ENCODE measurements around the gene APOC1. TPM values are rescaled to one million over a fixed set of nuclear protein-coding genes. Genes with fewer than 3 reads are reported as not detected.
"Not testable (repeated sequence)": the region's sequence is repeated elsewhere in the genome, so short reads cannot be mapped to it uniquely, and the experiment has no call there.

APOC1 gene
- total RNA-seq, 1 donor from 2014 or later: 11.6 TPM

DNA sequence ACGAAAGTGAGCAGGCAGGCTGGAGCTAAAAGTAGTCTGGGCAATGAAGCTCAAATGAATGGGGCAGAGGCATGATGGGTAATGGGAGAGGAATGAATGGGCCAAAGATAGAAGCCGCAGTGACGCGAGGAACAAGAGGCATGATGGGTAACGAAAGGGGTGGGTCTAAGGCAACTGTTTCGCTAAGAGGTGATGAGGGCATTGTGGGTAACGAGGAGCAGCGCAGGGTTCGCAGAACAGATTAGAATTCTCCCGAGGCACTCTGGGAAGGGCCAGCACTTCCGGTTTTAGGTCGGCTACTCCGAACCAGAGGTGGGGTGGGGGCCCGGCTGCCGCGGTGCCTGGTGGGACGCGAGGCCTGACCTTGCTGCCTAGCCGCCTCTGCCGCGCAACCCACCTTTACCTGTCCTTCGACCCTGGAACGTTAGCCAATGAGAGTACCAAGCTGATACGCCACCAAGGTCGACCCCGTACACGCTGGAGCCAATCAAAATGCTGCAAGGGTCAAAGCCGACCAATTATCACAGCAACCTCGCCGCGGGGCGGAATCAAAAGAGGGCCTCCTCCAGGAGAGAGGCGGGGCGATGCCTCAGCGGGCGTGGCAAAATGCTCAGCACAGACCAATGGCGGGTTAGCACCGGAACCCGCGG is 23.9 kb upstream of the APOC1 start:
- DNase-seq: peak; percentile 99

- peak; percentile 100 for DNase-seq
Measured at GRCh38 chr19:44891016-44891882, 23.2 kb upstream of the APOC1 start, which contains the start of gene TOMM40. Gene TOMM40, plus strand, starts transcription at chr19:44891254. Its CDS starts 162 bp downstream, at chr19:44891416.

GRCh38 chr19:44892932-44893331 is 21.5 kb upstream of the APOC1 start:
- DNase-seq: no peak

DNA sequence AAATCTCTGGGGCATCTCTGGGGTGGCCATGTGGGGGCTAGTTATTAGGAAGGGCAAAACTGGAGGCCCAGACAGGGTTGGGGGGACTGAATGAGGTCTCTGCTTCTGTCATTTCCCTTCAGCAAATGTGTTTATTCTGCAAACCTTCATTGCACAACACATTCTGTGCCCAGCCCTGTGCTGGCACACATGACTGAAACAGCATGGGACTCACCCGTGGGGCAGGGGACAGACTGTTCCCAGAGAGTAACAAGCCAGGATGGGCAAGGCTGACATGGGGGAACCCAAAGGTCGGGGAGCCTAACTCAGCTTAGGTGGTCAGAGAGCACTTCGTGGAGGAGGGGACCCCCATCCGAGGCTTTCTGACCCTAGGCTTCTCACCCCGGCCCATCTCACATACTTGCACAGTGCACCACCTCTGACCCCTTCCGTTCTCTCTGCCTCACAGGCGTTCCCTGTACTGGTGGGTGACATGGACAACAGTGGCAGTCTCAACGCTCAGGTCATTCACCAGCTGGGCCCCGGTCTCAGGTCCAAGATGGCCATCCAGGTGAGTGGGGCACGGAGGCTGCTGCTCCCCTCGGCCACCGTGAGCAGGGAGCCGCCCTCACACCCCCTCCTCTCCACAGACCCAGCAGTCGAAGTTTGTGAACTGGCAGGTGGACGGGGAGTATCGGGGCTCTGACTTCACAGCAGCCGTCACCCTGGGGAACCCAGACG is 20.9 kb upstream of the APOC1 start:
- no peak for DNase-seq

DNA sequence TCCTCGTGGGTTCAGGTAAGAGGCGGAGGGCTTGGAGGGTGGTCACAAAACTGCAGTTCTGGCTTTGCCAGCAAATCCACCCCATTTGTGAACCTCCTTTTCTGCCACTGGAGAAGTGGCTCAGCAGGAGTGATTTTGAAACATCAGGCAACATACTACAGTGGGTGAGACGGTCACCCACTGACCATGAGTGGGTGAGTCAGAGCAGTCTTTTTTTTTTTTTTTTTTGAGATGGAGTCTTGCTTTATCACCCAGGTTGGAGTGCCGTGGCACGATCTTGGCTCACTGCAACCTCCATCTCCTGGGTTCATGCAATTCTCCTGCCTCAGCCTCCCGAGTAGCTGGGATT is 20.4 kb upstream of the APOC1 start:
- no peak for DNase-seq

- no peak for DNase-seq
Measured at GRCh38 chr19:44894946-44895345, 19.5 kb upstream of the APOC1 start.

- DNase-seq: no peak
Measured at GRCh38 chr19:44897835-44898234, 16.6 kb upstream of the APOC1 start.

GRCh38 chr19:44900328-44901244 is 13.8 kb upstream of the APOC1 start:
- DNase-seq: no peak

DNA sequence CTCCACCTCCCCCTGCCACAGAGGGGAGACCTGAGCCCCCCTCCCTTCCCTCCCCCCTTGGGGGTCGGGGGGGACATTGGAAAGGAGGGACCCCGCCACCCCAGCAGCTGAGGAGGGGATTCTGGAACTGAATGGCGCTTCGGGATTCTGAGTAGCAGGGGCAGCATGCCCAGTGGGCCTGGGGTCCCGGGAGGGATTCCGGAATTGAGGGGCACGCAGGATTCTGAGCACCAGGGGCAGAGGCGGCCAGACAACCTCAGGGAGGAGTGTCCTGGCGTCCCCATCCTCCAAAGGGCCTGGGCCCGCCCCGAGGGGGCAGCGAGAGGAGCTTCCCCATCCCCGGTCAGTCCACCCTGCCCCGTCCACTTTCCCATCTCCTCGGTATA is 11.2 kb upstream of the APOC1 start:
- no peak for DNase-seq

- DNase-seq: peak; percentile 85
Measured at GRCh38 chr19:44903602-44904425, 10.6 kb upstream of the APOC1 start.

GRCh38 chr19:44904426-44904994 is 9.9 kb upstream of the APOC1 start:
- DNase-seq: no peak

- DNase-seq: no peak
Measured at GRCh38 chr19:44905437-44906160, 8.8 kb upstream of the APOC1 start, which contains the start of gene APOE. Gene APOE, plus strand, starts transcription at chr19:44905796. Its CDS starts 829 bp downstream, at chr19:44906625.

DNA sequence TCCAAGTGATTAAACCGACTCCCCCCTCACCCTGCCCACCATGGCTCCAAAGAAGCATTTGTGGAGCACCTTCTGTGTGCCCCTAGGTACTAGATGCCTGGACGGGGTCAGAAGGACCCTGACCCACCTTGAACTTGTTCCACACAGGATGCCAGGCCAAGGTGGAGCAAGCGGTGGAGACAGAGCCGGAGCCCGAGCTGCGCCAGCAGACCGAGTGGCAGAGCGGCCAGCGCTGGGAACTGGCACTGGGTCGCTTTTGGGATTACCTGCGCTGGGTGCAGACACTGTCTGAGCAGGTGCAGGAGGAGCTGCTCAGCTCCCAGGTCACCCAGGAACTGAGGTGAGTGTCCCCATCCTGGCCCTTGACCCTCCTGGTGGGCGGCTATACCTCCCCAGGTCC is 6.8 kb upstream of the APOC1 start:
- DNase-seq: no peak

DNA sequence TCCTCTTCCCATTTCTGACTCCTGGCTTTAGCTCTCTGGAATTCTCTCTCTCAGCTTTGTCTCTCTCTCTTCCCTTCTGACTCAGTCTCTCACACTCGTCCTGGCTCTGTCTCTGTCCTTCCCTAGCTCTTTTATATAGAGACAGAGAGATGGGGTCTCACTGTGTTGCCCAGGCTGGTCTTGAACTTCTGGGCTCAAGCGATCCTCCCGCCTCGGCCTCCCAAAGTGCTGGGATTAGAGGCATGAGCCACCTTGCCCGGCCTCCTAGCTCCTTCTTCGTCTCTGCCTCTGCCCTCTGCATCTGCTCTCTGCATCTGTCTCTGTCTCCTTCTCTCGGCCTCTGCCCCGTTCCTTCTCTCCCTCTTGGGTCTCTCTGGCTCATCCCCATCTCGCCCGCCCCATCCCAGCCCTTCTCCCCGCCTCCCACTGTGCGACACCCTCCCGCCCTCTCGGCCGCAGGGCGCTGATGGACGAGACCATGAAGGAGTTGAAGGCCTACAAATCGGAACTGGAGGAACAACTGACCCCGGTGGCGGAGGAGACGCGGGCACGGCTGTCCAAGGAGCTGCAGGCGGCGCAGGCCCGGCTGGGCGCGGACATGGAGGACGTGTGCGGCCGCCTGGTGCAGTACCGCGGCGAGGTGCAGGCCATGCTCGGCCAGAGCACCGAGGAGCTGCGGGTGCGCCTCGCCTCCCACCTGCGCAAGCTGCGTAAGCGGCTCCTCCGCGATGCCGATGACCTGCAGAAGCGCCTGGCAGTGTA is 6.2 kb upstream of the APOC1 start:
- no peak for DNase-seq

DNA sequence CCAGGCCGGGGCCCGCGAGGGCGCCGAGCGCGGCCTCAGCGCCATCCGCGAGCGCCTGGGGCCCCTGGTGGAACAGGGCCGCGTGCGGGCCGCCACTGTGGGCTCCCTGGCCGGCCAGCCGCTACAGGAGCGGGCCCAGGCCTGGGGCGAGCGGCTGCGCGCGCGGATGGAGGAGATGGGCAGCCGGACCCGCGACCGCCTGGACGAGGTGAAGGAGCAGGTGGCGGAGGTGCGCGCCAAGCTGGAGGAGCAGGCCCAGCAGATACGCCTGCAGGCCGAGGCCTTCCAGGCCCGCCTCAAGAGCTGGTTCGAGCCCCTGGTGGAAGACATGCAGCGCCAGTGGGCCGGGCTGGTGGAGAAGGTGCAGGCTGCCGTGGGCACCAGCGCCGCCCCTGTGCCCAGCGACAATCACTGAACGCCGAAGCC is 5.6 kb upstream of the APOC1 start:
- no peak for DNase-seq

DNA sequence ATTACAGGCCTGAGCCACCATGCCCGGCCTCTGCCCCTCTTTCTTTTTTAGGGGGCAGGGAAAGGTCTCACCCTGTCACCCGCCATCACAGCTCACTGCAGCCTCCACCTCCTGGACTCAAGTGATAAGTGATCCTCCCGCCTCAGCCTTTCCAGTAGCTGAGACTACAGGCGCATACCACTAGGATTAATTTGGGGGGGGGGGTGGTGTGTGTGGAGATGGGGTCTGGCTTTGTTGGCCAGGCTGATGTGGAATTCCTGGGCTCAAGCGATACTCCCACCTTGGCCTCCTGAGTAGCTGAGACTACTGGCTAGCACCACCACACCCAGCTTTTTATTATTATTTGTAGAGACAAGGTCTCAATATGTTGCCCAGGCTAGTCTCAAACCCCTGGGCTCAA is 4.6 kb upstream of the APOC1 start:
- no peak for DNase-seq

GRCh38 chr19:44911896-44912295 is 2.5 kb upstream of the APOC1 start:
- DNase-seq: not testable (repeated sequence)

DNA sequence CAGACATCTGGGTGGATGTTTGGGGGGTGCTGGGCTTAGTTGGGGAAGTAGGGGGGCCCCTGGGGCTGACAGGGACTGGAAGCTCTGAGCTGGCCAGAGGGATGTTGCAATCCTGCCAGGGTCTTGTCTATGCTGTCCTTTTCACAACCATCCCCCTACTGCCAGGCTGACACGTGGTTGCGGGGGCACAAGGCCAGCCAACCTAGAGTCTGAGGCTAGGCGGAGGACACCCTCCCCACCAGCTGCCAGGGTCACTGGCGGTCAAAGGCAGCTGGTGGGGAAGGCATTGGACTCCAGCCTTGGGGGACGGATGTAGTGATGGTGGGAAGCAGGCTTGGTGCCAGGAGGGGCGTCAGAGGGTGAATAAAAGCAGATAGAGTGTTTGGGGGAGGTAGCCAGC is 1.6 kb upstream of the APOC1 start:
- peak; percentile 94 for DNase-seq

Measured in tongue (tissue), 2 donors.